HG03469 (cell line): ENCODE results near the gene ARHGEF19.

Source experiments
- ATAC-seq: cut with Tn5 transposase; IDR thresholded peaks from one replicate; pipeline ENCODE4 v1.9.1; 2021; ENCODE audit warnings: mild to moderate bottlenecking, moderate library complexity, moderate number of reproducible peaks; ENCODE audit not compliant: unreplicated experiment

The ARHGEF19 gene

DNA sequence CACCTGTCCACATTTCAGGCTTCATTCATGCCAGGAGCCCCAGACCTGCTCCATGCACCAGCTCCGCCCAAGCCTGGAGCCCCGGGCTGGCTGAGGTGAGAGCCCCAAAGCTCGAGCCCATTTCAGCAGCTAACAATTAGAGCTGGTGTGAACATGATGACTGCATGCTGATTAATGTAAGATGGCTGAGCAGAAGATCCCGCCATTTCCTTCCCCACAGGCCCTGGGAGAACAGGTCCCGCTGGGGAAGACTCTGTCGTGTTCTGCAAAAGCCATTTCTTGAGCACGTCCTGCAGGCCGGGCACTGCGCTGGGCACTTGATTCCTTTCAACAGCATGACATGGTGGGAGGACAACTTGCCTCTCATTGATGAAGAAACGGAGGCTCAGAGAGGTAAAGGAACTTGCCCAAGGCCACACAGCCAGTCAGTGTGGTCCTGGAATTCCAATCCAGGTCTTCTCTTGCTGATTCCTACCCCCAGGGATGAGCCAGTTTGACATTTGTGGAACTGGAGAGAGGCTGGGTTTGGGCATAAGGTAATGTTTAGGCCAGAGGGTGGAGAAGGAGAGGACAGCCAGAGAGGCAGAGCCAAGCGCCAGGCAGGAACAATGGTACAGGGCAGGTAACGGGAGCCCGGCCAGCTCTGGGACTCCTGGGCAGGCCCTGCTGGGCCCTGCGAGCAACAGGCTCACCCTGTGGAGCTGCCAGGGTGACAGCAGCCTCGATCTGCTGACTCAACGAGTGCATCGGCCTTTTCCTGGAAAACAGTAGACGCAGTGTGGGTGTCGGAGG lies 28.5 kb downstream of the ARHGEF19 start:
- no peak for ATAC-seq

DNA sequence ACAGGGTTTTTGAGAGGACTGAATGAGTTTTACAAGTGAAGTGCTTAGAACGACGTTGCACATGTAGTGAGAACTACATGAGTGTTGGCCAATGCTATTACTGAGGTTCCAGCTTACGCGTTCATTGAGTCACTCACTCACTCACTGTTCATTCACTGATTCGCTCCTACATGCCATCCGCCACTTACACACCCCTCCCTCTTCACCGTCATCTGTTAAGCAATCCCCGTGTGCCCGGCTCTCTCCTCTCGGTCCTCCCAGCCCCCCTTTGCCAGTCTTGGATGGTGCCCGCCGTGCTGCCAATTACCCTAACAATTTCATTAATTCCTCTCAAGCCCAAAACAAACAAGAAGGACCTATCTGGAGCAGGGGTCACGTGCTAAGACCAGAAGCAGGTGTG lies 29.3 kb downstream of the ARHGEF19 start:
- ATAC-seq, result no peak

DNA sequence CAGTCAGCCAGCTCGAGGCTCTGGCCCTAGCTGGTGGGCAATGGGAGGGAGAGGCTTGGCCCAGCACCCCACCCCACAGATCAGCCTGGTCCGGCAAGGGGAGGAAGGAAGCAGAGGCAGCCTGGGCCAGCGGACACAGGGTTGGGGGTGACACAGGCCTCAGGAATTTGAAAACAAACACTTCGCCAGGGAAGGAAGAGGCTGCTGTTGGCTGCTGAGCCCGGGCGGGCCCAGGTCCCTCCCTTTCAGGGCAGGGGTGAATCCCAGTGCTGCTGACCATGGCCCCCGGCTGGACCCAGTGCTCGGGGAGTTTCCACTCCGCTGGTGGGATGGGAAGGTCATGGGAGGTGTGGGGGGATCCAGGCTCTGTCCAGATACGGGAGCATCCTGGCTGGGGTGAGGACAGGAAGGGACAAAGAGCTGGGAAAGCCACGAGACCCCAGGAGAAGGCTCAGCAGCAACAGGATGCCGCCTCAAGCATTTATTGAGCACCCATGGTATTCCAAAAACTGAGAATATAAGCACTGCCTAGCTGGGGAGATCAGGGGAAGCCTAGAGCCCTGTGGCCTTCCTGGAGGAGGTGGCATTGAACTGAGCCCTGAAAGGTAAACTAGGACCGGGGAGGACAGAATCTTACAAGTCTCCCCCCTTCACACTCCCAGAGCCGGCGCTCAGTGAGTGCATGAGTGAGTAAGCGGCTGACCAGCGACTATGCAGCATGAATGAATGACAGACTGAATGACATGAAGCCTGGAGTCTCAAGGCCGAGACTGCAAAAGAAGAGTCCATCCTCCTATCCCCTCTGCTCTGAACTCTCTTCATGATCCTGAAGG lies 30.3 kb downstream of the ARHGEF19 start:
- no peak for ATAC-seq

DNA sequence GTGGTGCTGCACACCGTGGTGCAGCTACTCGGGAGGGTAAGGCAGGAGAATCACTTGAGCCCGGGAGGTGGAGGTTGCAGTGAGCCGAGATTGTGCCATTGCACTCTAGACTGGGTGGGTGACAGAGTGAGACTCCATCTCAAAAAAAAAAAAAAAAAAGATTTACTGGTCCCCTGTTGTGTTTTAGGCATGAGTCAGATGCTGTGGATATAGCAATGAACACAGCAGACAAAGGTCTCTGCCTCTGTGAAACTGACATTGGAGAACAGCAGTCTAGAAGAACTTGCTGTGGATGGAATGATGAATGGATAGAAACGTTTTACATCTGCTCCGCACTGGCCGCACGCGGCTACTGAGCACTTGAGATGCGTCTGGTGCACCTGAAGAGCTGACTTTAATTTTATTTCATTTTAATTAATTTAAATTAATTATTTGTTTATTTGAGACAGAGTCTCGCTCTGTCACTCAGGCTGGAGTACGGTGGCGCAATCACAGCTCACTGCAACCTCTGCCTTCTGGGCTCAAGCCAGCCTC lies 32.1 kb downstream of the ARHGEF19 start:
- ATAC-seq, result no peak

DNA sequence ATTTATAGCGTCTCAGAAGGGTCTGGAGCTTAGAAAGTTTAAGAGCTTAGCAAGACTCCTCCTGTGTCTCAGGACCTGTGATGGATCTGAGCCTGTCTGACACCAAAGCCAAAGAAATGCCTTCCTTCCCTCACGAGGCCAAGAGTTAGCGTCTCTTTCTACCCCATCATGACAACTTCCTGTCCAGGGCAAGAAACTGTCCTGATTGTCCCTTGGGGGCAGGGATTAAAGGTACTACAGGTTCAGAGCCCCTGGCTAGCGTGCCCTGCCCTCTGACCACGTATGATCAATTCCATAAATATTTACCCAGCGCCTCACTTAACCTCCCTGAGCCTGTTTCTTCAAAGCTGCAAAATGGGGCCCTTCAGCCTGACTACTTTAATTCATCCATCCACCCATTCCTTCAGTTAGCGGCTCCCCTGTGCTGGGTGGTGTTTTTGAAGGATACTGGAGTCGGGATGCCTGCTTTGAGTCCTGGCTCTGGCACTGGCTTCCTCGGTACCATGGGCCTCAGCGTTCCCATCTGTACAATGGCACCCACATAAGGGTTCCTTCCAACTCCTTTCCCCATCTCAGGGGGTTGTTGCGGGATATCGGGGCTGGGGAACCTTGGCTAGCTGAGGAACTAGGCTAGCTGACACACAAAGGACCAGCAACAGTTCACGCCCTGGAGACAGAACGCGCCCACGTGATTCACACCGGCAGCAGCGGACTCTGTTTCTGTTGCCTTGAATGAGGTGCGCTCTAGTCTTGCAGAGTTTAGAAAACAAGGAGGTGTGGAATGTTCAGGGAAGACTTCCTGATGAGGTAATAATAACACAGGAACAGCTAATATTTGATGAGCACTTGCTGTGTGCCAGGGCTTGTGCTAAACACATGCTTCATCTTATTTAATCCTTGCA lies 33.6 kb downstream of the ARHGEF19 start:
- no peak for ATAC-seq

DNA sequence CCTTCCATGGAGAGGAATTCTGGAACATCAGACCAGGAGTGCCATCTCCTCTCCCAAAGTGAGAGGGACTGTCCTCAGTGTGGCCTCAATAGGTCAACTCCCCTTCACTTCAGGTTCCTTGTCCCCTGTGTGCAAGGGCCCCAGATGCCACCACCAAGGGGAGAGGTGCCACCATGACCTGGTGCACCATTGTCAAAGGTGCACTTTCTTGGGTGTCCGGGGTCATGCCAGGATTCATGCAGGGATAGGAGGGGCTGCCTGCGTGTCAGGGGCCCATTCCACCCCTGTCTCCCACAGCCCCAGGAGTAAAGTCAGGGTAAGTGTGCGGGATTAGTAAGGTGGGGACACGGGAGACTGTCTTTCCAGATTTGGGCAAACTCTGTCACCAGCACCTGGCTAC lies 35.1 kb downstream of the ARHGEF19 start:
- ATAC-seq, result no peak

DNA sequence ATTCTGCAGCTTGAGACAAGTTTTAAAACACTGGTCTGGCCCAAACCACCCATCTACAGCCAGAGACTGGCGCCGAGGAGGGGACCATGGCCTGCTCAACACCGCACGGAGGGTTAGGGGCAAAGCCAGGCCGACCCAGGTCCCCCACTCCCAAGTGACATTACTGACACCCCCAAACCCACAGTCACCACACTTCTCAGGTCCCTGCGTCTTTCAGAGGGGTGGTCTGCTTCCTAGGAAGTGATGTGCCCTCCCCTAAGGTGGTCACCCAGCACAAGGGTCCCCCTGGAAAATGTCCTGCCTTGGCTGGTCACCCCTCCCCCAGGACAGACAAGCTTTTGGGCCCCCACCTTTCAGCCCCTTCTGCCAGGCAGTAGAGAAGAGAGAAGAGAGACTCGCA lies 35.8 kb downstream of the ARHGEF19 start:
- ATAC-seq, result no peak

DNA sequence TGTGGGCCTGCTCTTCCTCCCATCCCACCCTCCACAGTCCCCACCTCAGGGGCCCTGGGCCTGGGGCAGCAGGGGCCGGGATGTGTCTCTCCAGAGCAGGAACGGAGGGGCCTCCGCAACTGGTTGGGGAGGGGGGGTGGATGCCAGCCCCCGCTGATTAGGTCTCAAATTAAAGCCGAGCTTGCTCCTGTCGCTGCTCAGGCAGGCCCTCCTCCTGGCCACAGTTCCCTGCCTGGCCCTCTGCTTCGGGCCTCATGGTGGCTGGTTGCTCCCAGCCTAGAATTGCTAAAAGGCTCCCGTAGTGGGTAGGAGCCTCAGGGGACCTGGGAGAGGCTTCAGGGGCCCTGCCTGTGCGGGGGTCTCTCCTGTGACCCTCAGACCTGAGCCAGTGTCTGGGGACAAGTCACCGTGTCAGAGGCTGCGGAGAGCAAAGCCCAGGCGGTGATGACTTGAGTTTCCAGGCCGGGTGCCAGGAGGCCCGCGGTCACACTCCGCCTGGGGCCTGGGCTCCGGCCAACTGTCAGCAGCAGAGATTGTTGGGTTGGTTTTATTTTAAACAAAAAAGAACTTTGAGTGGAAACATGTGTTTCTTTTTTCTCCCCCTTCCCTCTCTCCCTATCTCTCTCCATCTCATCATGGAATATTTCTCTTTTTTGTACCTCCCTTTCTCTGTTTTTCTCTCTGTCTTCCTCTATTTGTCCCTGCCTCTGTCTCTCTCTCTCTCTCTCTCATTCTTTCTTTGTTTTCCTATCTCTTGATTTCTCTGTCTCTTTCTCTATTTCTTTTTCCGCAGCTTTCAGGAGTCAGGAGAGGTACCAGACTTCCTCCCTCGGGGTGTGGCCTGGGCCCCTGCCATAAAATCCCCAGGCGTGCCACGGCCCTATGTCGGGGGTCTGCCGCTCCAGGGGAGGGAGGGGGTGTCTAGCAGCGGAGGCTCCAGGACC lies 36.6 kb downstream of the ARHGEF19 start:
- ATAC-seq, result no peak

DNA sequence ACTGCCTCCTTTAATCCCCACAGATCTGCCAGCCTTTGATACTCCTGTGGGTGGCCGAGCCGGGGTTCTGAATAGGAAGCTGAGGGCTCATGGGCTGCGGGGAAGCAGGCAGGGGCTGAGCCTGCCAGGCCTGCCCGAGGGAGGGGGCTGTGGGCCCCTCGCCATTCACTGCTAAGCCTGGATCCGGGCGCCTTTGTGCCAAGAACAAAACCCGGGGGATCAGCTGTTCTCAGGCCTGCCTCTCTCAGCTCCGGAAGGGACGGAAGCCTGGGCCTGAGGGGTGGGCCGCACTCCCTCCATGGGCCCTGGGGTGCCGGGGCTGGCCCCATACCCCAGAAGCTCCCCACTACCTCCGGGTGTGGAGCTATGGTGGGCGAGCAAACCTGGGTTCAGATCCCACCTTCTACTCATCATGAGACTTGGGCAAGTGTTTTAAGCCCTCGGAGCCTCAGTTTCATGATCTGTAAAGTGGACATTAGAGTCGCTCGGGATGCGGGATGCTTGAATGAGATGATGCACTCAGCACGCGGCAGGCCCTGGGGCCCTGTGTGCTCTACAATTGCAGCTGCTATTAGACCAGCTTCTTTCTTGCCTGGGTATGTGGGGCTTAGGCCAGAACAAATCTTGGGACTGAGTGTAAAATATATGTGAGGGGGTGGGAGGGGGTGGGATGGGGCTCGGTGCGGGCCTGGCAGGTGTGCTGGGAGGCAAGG lies 37.4 kb downstream of the ARHGEF19 start:
- ATAC-seq, result no peak

DNA sequence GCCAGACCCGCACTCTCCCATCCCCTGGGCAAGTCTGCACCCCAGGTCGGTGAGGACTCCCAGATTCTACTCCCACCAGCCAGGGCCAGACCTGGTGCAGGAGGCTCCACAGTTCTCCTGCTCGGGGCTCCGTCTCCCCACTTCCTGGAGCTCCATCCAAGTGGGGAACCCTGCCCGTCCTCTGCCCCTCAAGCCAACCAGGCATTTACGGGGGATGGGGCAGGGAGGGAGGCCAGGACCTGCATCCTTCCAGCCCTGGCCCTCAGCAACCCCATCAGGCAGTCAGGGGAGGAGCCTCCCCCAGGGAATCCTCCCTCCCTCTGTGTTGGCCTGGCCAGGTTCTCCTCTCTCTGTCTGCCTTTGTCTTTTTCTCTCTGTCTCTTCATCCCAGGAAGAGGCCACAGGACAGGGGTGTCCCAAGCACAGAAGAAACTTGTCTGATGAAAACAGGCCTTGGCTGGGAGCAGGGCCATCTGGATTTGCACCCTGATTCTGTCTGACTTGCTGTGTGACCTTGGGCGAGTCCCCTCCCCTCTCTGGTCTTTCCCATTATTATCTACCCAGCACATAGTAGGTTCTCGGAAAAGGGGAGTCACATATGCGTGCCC lies 38.1 kb downstream of the ARHGEF19 start:
- no peak for ATAC-seq

DNA sequence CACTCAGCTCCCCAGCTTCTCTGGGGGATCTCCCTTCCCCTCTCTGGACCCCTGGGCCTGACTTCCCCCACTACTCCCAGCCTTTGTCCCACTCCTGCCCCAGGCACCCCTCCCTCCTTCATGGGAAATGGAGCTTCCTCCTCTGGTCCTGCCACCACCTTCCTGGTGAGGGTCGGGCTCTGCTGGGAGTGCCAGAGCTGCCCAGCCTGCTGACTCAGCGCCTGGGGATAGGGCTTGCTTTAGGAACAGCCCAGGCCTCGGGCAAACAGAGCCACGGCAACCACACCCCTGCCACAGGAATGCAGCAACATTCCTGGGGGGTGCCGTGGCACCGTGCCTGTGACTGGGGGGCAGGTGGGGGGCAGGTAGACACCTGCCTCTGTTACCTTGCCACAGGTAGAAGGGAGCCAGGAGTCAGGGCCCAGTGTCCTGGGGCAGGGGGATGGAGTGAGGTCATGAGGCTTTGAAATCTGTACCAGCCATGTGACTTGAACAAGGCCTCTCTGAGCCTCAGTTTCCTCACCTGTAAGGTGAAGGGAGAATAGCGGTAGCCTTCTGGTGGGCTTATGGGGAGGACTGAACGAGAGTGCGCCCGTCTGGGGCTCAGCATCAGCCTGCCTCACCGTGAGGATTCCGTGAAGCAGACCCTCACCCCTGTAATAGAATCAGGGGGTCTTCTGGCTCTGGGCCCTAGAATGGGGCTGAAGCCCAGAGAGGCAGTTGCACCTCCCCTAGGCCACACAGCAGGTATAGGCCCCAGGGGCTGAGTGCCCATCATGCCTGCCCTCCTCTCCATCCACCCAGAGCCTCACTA lies 38.8 kb downstream of the ARHGEF19 start:
- ATAC-seq, result no peak

DNA sequence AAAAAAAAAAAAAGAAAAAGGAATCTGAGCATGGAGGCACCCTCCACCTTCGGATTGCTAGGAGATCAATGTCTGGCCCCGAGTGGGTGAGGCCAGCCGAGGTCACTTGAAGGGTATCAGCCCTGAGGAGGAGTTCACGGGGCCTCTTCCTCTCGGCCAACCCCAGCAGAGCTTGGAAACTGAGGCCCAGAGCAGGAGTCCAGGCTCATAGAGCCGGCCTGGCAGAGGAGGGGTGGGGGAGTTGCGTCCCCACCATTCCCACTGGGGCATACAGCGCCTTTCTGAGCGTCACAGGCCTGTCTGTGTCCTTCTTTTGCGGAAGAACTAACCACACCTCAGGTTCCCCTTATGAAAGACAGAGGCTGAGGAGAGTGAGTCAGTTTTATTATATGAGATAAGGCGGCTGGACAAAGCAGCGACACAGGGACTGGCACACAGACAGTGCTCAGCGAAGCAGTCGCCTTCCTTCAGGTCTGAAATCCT lies 39.4 kb downstream of the ARHGEF19 start:
- no peak for ATAC-seq

DNA sequence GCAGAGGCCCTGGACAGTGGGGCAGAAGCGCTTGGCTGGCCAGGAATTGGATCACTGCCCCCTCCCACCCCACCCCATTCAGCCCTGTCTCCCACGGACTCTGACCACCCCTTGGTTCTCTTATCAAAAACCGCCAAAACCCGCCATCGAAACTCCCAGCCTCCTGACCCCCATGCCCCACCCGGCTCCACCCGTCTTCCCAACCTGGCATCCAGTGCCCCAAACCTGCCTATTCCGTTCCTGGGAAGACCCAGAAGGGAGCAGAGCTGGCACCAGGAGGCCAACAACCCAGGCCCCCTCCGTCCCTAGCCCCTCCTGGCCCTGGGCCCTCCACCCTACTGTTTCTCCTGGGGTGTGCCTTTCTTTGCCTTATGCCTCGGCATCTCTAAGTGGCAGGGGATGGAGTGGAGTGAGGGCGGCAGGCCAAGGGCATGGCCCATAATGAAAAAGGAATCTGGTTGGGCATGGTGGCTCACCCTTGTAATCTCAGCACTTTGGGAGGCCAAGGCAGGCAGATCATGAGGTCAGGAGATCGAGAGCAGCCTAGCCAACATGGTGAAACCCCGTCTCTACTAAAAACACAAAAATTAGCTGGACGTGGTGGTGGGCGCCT lies 40.1 kb downstream of the ARHGEF19 start:
- ATAC-seq, result no peak

DNA sequence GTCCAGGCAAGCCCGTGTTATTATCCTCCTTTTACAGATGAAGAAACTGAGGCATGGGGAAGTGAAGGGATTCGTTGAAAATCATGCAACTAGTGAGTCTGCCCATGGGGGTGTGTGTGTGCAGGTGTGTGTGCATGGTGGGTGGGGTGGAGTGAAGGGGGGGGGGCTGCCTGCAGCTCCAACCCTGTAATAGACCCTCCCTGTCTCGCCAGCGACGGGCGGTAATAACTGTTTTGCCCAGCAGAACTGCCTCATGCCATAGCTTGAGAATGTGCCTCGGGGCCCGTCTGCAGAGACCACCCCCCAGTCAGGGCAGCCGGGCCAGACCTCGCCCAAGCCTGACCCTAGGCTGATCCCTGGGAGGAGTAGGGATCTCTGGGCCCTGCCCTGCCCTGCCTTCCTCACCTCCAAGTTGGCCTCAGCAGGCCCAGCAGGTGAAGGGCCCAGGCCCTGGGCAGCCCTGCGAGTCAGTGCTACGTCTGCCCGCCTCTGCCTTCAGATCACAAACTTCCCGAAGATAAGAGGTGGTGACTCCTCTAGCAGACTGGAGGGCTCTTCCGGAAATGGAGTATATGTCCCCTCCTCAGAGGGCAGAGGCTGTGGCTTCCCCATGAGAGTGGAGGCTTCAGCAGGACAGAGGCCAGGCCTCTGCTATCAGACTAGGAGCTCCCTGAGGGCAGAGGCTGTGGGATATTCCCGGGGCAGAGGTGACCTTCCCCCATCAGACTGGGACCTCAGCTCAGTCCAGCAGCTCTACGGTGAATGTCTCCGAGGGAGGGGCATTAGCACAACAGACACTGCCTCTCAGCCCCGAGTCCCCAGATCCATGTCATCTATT lies 40.9 kb downstream of the ARHGEF19 start:
- no peak for ATAC-seq

DNA sequence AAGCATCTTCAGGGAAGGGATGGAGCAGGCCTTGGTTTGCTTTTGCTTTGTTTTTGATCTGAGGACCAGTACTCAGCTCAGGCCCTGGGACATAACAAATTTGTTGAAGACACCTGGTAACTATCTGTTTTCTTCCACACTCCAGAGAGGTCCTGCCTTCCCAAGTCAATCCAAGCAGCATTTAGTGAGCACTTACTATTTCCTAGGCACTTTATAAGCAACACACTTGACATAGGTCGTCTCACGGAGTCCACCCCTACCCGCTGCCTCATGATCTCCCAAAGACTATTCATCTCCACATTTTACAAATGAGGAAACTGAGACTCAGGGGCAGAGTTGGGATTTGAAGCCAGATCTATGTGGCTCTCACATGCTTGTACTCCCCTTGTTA lies 42.2 kb downstream of the ARHGEF19 start:
- no peak for ATAC-seq

DNA sequence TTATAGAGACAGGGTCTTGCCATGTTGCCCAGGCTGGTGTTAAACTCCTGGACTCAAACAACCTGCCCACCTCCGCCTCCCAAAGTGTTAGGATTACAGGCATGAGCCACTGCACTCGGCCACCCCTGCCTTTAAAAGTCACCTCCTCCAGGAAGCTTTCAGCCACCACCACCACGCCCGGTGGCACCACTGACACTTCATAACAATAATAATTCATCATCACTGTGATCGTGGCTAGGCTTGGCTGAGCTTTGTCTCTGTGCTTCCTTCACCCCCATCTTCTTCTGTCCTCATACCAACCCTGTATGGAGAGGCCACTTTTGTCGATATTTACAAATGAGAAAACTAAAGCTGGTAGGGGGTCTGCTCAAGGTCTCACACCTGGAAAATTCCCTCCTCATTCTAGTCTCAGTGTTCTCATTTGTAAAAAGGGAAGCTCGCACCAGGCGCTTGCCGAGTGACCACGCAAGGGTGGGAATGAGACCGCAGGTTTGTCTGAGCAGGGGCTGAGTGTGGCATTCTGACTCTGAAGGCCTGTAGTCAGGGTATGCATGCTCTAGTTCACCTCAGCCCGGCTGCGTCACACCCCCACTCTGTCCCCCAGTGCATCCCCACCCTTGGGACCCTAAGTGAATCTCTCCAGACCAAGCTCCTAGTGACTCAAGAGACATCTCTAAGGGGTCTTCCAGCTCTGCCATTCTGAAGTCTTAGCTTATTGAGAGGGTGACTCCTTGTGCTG lies 43.7 kb downstream of the ARHGEF19 start:
- ATAC-seq, result no peak
